SK-N-SH treated with all-trans-retinoic acid at 6 μM for 48 hours (cell line): Measurements from ENCODE around the gene HS6ST3.

Source experiments
- PATZ1 ChIP-seq: fragments of 250-450 bp; sonication (Bioruptor Pico); IDR thresholded peaks from 2 replicates; pipeline ENCODE4 v1.8.0; 2020; ENCODE audit warnings: mild to moderate bottlenecking, moderate library complexity, borderline replicate concordance
- POU6F1 ChIP-seq: fragments of 250-450 bp; sonication (Bioruptor Pico); IDR thresholded peaks from 2 replicates; pipeline ENCODE4 v1.8.0; 2021; ENCODE audit warnings: low read depth, mild to moderate bottlenecking, moderate library complexity, borderline replicate concordance
- PPARA ChIP-seq: fragments of 250-450 bp; sonication (Bioruptor Pico); IDR thresholded peaks from 2 replicates; pipeline ENCODE4 v1.5.0; 2020; ENCODE audit warnings: mild to moderate bottlenecking, borderline replicate concordance
- SNAI2 ChIP-seq: fragments of 250-450 bp; sonication (Bioruptor Pico); IDR thresholded peaks from 2 replicates; pipeline ENCODE4 v1.5.0; 2020; ENCODE audit warnings: mild to moderate bottlenecking, moderate library complexity
- ZFP3 ChIP-seq: fragments of 250-450 bp; sonication (Bioruptor Pico); IDR thresholded peaks from 2 replicates; pipeline ENCODE4 v1.5.0; 2020; ENCODE audit warnings: mild to moderate bottlenecking, moderate library complexity

GRCh38 chr13:96700657-96701056 lies 610.8 kb downstream of the HS6ST3 start:
- TF ChIP-seq POU6F1 (CRISPR knock-in tag) (no peak), ZFP3 (no peak), SNAI2 (CRISPR knock-in tag) (no peak), PPARA (CRISPR knock-in tag) (no peak), PATZ1 (CRISPR knock-in tag) (no peak)
